GM19193 (cell line): ENCODE measurements around the gene TNFRSF12A.

Experiments
- POLR2A ChIP-seq: IDR thresholded peaks from 4 replicates; pipeline ENCODE4 v1.6.1; 2011; ENCODE audit not compliant: insufficient read depth, insufficient read length; ENCODE audit errors: extremely low read depth

TNFRSF12A gene

DNA sequence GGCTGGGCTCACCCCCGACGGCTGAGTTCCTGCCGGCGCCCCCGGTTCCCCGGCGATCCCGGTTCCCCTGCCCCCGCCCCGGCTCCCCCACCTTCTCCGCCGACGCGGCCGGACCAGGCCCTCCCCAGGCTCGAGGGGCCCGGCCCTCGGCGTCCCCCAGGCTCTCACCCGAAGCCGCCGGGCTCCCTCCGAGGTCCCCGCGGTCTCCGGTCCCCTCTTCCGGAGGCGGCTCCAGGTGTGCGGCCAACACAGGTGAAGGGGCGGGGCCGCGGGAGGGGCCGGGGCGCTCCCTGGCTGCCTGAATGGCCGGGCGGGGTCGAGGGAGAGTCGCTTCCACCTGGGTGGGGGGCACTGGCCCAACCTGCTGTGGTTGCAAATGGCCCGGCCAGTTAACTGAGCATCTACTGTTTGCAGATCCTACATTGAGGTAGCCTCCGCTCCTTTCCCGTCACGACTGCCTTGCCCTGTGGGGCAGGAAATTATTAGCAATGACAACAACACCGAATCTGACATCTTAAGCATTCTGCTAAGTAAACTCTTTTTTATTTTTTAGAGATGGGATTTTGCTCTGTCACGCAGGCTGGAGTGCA lies 16.7 kb downstream of the TNFRSF12A start, which contains the start of gene BICDL2:
Gene BICDL2, minus strand, starts transcription at position 219 of the 590 bp plus-strand sequence. CDS start 1,448 bp downstream, outside the sequence.
- TF ChIP-seq POLR2A = no peak

DNA sequence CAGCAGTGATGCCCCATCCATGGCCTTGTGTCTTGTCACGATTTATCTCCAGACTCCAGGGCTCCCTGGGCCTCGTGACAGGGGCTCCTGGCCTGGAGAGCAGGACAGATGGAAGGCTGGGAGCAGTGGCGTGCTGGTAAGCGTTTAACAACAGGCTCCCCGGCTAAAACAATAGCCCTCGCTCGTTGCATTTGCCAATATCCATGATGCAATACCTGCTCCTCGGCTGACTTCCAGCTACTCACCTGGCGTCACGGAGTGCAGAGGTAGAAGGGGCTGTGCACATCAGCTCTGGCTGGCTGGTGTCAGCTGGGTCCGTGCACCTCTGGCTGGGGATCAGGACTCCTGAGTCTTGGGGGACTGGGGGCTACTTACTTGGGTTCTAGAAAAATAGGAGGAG lies 18.1 kb downstream of the TNFRSF12A start:
- no peak for TF ChIP-seq POLR2A

DNA sequence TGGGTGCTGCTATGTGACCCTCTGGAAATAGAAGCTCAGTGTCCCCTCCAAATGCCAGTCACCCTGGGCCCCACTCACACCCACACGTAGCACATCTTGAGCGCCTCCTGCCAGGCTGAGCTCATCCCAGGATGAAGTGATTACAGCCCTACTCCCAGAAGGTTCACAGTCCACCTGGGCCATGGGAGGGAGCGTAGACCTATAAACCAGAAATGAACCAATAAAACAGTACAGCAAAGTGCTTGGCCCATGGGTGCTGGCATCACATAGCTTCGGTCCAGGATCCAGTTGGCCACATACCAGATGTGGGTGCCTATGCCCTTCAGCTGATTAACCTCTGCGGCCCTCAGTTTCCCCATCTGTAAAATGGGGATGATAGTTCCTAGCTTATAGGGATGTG lies 18.7 kb downstream of the TNFRSF12A start:
- TF ChIP-seq POLR2A = no peak

DNA sequence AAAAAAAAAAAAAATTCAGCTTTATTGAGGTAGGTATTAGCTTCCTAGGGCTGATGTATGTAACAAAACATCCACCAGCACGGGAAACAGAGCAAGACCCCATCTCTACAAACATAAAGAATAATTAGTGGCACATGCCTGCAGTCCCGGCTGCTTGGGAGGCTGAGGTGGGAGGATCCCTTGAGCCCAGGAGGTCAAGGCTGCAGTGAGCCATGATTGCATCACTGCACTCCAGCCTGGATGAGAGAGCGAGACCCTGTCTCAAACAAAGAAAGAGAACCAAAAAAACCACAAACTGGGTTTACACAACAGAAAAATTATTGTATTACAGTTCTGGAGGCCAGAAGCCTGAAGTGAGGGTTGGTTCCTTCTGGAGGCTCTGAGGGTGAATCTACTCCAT lies 22.2 kb downstream of the TNFRSF12A start:
- no peak for TF ChIP-seq POLR2A

DNA sequence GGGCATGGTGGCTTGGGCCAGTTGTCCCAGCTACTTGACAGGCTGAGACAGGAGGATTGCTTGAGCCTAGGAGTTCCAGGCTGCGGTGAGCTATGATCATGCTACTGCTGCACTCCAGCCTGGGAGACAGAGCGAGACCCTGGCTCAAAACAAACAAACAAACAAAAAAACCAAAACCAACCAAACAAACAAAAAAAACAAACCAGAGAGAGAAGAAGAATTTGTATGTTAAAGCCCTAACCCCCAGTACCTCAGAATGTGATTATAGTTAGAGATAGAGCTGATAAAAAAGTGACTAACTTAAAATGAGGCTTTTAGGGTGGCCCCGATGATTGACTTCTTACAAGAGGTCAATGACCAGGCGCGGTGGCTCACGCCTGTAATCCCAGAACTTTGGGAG lies 24.5 kb downstream of the TNFRSF12A start:
- no peak for TF ChIP-seq POLR2A

DNA sequence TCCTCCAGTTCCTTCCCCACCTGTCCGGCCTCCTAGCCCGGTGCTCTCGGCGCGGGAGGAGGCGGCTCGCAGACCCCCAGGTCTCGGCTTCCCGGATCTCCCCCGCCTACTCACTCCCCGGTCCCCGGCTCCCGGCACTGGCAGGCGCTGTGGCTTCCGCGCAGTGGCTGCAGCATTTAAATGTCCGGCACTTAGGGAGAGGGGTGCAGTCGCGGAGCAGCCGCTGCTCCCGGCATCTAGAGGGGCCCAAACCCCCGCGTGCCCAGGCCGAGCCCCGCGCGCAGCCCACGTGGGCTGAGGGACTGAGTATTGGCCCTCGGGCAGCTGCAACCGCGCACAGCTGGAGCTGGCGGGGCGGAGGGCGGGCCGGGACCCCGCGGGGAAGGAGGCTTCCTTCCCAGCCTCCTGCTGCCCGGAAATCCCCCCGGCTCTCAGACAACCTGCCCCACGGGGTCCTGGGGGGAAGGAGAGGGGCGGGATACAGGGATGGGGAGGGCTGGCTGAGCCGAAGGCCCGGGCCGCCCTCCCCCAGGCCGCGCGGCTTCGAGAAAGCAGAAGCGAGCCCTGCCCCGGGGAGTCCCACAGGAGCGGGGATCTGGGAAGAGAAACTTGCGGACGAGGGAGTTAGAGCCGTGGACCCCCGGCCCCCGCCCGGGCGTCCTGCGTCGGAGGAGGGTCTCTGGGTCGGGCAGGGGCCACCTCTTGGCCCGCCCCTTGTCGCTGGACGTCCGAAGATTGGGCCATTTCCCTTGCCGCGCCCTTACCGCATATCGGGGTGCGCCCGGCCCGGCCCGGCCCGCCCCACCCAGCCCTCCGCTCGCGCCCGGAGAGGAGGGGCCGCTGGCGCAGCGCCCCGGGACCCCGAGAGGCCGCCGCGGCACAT lies 25.8 kb downstream of the TNFRSF12A start, which contains the start of gene MMP25:
Gene MMP25, plus strand, starts transcription at position 804 of the 883 bp plus-strand sequence. CDS start 357 bp downstream, outside the sequence.
- no peak for TF ChIP-seq POLR2A

DNA sequence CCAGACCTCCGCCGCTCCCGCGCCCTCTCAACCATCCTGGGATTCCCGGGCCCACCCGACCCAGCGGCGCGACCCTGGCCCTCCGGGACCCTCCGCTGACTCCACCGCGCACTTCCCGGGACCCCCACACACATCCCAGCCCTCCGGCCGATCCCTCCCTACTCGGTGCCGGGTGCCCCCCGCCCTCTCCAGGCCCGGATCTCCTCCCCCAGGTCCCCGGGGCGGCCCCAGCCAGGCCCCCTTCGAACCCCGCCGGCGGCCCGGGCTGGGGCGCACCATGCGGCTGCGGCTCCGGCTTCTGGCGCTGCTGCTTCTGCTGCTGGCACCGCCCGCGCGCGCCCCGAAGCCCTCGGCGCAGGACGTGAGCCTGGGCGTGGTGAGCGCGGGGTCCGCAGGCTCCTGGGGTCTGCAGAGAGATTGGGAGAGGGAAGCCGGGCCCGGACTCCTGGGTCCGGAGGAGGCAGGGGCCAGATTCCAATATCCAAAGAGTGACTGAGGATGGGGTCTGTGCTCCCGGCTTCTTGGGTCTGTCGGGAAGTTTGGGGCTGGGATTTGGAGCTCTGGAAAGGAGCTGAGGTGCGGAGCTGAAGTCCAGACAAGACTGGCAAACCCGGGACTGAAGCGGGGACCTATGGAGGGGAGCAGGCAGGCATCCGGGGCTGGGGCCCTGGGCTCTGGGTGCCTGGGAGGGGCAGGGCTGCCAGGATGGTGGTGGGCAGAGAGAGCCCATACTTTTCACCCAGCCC lies 26.6 kb downstream of the TNFRSF12A start:
- TF ChIP-seq POLR2A = no peak

DNA sequence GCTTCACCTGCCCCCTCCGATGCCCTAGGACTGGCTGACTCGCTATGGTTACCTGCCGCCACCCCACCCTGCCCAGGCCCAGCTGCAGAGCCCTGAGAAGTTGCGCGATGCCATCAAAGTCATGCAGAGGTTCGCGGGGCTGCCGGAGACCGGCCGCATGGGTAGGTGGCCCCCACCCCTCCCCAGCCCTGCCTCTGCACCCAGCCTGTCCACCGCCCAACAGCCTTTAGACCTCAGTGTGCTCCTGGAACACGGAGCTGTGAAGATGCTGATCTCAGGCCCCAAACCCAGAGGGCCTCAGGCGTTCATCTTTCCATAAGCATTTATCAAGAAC lies 27.2 kb downstream of the TNFRSF12A start:
- no peak for TF ChIP-seq POLR2A

DNA sequence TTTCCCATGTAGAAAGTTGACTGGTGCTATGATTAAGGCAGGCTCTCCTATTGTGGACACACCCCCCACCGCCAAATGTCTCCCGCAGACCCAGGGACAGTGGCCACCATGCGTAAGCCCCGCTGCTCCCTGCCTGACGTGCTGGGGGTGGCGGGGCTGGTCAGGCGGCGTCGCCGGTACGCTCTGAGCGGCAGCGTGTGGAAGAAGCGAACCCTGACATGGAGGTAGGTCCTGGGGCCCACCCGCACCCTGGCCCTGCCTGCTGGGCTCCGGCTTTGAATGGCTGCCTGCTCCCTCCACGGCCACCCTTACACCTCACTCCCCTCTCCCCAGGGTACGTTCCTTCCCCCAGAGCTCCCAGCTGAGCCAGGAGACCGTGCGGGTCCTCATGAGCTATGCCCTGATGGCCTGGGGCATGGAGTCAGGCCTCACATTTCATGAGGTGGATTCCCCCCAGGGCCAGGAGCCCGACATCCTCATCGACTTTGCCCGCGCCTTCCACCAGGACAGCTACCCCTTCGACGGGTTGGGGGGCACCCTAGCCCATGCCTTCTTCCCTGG lies 29.8 kb downstream of the TNFRSF12A start:
- TF ChIP-seq POLR2A = no peak

DNA sequence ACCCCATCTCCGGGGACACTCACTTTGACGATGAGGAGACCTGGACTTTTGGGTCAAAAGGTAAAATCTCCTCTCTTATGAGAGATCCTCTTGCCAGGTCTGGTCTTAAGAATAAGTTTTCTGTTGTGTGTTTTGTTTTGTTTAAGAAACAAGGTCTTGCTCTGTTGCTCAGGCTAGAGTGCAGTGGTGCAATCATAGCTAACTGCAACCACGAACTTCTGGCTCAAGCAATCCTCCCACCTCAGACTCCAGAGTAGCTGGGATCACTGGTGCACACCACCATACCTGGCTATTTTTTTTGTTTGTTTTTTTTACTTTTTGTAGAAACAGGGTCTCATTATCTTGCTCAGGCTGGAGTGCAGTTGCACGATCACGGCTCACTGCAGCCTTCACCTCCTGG lies 30.3 kb downstream of the TNFRSF12A start:
- TF ChIP-seq POLR2A = no peak

DNA sequence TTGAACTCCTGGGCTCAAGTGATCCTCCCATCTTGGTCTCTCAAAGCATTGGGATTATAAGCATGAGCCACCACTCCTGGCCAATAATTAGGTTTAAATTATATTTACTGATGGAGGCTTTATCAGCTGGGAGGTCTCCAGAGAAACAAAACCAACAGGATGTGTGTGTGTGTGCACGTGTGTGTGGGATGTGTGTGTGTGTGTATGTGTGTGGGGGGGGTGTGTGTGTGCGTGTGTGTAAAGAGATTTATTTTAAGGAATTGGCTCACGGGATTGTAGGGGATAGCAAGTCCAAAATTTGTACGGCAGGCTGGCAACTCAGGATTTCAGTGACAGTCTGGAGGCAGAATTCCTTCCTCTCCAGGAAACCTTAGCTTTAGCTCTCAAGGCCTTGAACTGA lies 30.8 kb downstream of the TNFRSF12A start:
- no peak for TF ChIP-seq POLR2A

DNA sequence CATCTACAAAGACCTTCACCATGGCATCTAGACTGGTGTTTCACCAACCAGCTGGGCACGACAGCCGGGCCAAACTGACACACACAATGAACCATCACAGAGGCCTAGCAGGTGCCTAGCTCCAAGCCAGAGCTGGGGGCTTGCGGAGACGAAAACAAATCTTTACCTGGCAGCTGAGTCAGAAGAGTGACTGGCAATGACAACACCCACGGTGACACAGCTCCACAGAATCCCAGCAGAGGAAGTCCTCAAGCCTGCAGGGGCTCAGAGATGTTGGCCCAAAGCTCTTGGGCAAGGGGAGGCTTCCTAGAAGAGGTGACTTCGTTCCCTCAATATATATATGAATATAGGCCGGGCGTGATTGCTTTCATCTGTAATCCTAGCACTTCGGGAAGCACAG lies 31.3 kb downstream of the TNFRSF12A start:
- no peak for TF ChIP-seq POLR2A

DNA sequence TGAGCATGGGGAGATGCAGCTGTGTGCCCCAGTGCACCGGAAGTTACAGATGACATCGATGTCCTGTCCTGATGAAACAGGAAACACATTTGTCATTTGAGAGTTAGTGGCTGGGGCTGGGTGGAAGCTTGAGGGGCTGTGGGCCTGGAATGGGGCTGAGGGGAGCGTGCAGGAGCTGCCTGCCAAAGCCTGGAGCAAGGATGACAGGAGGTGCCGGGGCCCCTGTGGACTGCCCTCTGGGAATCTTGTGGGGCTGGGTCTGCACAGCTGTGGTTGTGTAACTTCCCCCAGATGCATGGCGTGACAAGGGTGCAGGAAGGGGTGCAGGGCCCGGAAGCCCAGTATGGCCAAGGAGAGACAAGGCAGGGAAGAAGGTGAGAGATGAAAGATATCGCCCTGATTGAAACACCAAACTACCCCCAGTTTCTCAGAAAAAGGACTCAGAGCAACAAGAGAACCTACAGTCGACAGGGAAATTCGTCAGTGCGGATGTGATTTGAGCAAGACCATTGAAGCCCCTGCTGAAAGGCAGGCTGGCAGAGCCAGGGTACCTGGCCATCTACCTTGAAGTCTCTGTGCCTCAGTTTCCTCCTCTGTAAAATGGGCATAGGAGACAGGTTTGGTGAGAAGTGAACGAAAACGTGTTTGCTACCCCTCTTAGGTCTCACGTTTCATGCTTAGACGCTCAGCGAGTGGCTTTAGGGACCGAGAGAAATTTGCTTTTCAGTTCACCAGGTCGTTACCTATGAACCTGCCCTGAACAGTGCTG lies 35.0 kb downstream of the TNFRSF12A start:
- no peak for TF ChIP-seq POLR2A
